HCT116 (cell line): Measurements from ENCODE around the gene USP24. TPM values are rescaled to one million over a fixed set of nuclear protein-coding genes. Genes with fewer than 3 reads are reported as not detected.

Experiments used
- ATAC-seq: fragments of 200-7000 bp; cut with Tn5 transposase; 2 replicates; pipeline ENCODE4 v1.9.1; 2020; ENCODE audit warnings: mild to moderate bottlenecking, moderate library complexity
- BruUV-seq: library from RNA; stranded (reverse); fragments of 400-500 nt; replicated peaks from 2 replicates; lab custom pipeline; 2021; lab: Mats Ljungman, UMichigan
- CTCF ChIA-PET: fragments of 300-600 bp; sonication (Branson Sonifier 250); formaldehyde crosslinking; loops from one replicate; lab custom pipeline; 2021; ENCODE audit warnings: antibody characterized with exemption; lab: Charles Lee
- POLR2A ChIA-PET: fragments of 300-600, 350-600 bp; sonication (Branson Sonifier 250); formaldehyde crosslinking; loops from one replicate; lab custom pipeline; 2021; ENCODE audit warnings: antibody characterized with exemption; lab: Charles Lee
- RAD21 ChIA-PET, 2 experiments: fragments of 300-600 bp; sonication (Branson Sonifier 250); formaldehyde crosslinking; loops; one replicate each; lab custom pipeline; 2023; ENCODE audit warnings: low total read pairs in 2 of 2; ENCODE audit not compliant: uncharacterized antibody in 2 of 2, unreplicated experiment in 2 of 2, low non-redundant PET in 1 of 2; lab: Charles Lee
- DNase-seq: peaks from one replicate; pipeline ENCODE4 v3.0.0-alpha.2; 2010; ENCODE audit warnings: low read depth, low spot score
- H2AFZ ChIP-seq: fragments of 200-600 bp; shearing (Covaris generic), sonication (generic); 2 replicates; pipeline ENCODE4 v1.6.1; 2017; ENCODE audit warnings: low read depth, mixed run types, mixed read lengths, antibody characterized with exemption, low read length; ENCODE audit not compliant: poor library complexity, severe bottlenecking
- H3K27ac ChIP-seq: 2 replicates; pipeline ENCODE4 v1.5.1; 2012; ENCODE audit warnings: low read depth, low read length
- H3K27me3 ChIP-seq: fragments of 200-600 bp; sonication (generic); 2 replicates; pipeline ENCODE4 v1.6.1; 2016; ENCODE audit warnings: mixed run types, low read length, mixed read lengths; ENCODE audit not compliant: insufficient read depth
- H3K36me3 ChIP-seq, 2 experiments: fragments of 200-500 bp in 1 of 2; fragments of 200-600 bp in 1 of 2; sonication (Bioruptor generic) in 1 of 2; sonication (generic) in 1 of 2; 2 replicates each; pipeline versions ENCODE4 v1.5.1 to v1.6.1; 2014 to 2016; ENCODE audit warnings: low read length in 2 of 2, inconsistent platforms in 1 of 2, mixed read lengths in 1 of 2, mixed run types in 1 of 2; ENCODE audit not compliant: insufficient read depth in 2 of 2, control insufficient read depth in 1 of 2
- H3K4me1 ChIP-seq, 2 experiments: fragments of 200-600 bp in 1 of 2; sonication (generic) in 1 of 2; 2 replicates each; pipeline versions ENCODE4 v1.5.1 to v1.6.1; 2012 to 2017; ENCODE audit warnings: low read length in 2 of 2, inconsistent platforms in 1 of 2, mild to moderate bottlenecking in 1 of 2, mixed read lengths in 1 of 2, mixed run types in 1 of 2, moderate library complexity in 1 of 2; ENCODE audit not compliant: insufficient read depth in 2 of 2, control insufficient read depth in 1 of 2
- H3K4me2 ChIP-seq: fragments of 200-600 bp; sonication (generic); 2 replicates; pipeline ENCODE4 v1.6.1; 2017; ENCODE audit warnings: mixed run types, low read length, mixed read lengths
- H3K4me3 ChIP-seq, 2 experiments: fragments of 200-600 bp in 1 of 2; sonication (generic) in 1 of 2; replicated peaks in 1 of 2; 2 replicates each; pipeline ENCODE4 v1.5.1; 2011 to 2016; ENCODE audit warnings: low read length in 2 of 2, control low read depth in 1 of 2, low read depth in 1 of 2, mild to moderate bottlenecking in 1 of 2, mixed read lengths in 1 of 2, mixed run types in 1 of 2
- H3K79me2 ChIP-seq: fragments of 200-600 bp; sonication (generic); 2 replicates; pipeline ENCODE4 v1.6.1; 2017; ENCODE audit warnings: mild to moderate bottlenecking, mixed run types, low read length, moderate library complexity, mixed read lengths; ENCODE audit not compliant: insufficient read depth
- H3K9ac ChIP-seq: fragments of 200-600 bp; sonication (generic); 2 replicates; pipeline ENCODE4 v1.6.1; 2016; ENCODE audit warnings: low read length, mixed read lengths
- H3K9me2 ChIP-seq: fragments of 200-600 bp; sonication (generic), shearing (Covaris generic); 2 replicates; pipeline ENCODE4 v1.6.1; 2017; ENCODE audit warnings: mixed run types, mild to moderate bottlenecking, moderate library complexity; ENCODE audit not compliant: insufficient read depth
- H3K9me3 ChIP-seq, 2 experiments: fragments of 200-500 bp in 1 of 2; fragments of 200-600 bp in 1 of 2; sonication (Bioruptor generic) in 1 of 2; sonication (generic) in 1 of 2; 2 replicates each; pipeline ENCODE4 v1.6.1; 2014 to 2017; ENCODE audit warnings: low read length in 2 of 2, mixed read lengths in 2 of 2, inconsistent platforms in 1 of 2, low read depth in 1 of 2, mild to moderate bottlenecking in 1 of 2, mixed run types in 1 of 2, moderate library complexity in 1 of 2; ENCODE audit not compliant: control insufficient read depth in 1 of 2, insufficient read depth in 1 of 2
- H4K20me1 ChIP-seq: fragments of 200-600 bp; sonication (generic), shearing (Covaris generic); 2 replicates; pipeline ENCODE4 v1.6.1; 2017; ENCODE audit warnings: mixed run types, mild to moderate bottlenecking, moderate library complexity; ENCODE audit not compliant: insufficient read depth
- CEBPB ChIP-seq: IDR thresholded peaks from 2 replicates; pipeline ENCODE4 v1.6.1; 2012; ENCODE audit warnings: low read depth
- RAD21 ChIP-seq: IDR thresholded peaks from 2 replicates; pipeline ENCODE4 v1.6.1; 2012; ENCODE audit warnings: low read depth, mild to moderate bottlenecking
- SP1 ChIP-seq: IDR thresholded peaks from 2 replicates; pipeline ENCODE4 v1.6.1; 2012; ENCODE audit warnings: low read depth
- ZFX ChIP-seq: fragments of 450-650 bp; IDR thresholded peaks from 2 replicates; pipeline ENCODE4 v1.6.1; 2017
- ZNF274 ChIP-seq: fragments of 200-500 bp; sonication (Bioruptor generic); IDR thresholded peaks from 2 replicates; pipeline ENCODE4 v1.6.1; 2014; ENCODE audit warnings: mild to moderate bottlenecking, low read depth, low read length, inconsistent platforms
- intact Hi-C: fragments of 100-400 bp; cut with micrococcal nuclease; formaldehyde crosslinking; loops from 2 replicates; pipeline ENCODE4 v1.10.0; 2022
- total RNA-seq: library from RNA; stranded (reverse); gene quantifications from one replicate; pipeline ENCODE4 v1.2.1, GENCODE V29; 2021; ENCODE audit not compliant: unreplicated experiment
- TF ChIP-seq, protein P1 (sequence below): IDR thresholded peaks from 2 replicates; pipeline ENCODE4 v1.6.1; 2011; ENCODE audit warnings: mild to moderate bottlenecking, low read length, moderate library complexity; ENCODE audit not compliant: insufficient replicate concordance; ENCODE audit errors: extremely low read depth

USP24 gene
- total RNA-seq, 1 experiment from 2014 or later, result 34.2 TPM

DNA sequence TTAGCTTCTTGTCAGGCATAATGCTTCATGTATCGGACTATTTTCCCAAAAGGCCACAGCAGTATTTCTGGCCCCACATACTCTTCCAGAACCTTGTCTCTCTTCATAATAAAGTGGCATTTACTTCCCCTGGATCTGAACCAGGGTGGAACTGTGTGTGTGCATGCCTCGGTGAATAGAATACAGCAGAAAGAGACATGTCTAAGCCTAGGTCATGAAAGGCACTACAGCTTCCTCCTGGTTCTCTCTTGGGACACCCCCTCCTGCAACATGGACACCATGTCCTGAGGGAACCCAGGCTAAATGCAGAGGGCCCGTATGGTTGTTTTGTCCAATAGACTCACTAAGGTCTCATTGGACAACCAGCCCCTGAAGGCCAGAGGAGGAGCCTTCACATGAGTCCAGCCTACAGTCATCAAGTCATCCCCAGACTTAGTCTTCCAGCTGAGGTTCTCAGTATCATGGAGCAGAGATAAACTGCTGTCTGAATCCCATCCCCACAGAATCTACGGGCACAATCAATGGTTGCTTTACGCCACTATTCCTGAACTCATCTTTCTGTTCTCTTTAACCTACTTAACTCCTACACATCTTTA is 35.0 kb downstream of the USP24 start:
- POLR2A ChIA-PET, result no interaction called here
- H3K27ac ChIP-seq, result no peak overlapping the region
- 0 out of 4 replicates have a peak, but pooled peaks cover 0 to 2% of the 10 kb centered on the region in 2 experiments for H3K36me3 ChIP-seq
- DNase-seq, result no peak
- H3K4me1 ChIP-seq, result peaks cover 0 to 12% of the 10 kb centered on the region in 2 experiments; a peak in 2 of 4 replicates
- H3K9me2 ChIP-seq, result no peaks in the 10 kb centered on the region
- no peak overlapping the region for H3K4me3 ChIP-seq
- H4K20me1 ChIP-seq, result no peaks in the 10 kb centered on the region; the same call in 1 of the 2 replicates
- no peak for TF ChIP-seq ZFX
- no peak for TF ChIP-seq CEBPB
- no peak for TF ChIP-seq ZNF274
- CTCF ChIA-PET, result no interaction called here
- no TSS peak for BruUV-seq
- H3K9me3 ChIP-seq, result 0 out of 4 replicates have a peak, but pooled peaks cover 0 to 3% of the 10 kb centered on the region in 2 experiments
- no peaks in the 10 kb centered on the region for H3K27me3 ChIP-seq
- RAD21 ChIA-PET, result no interaction called here
- intact Hi-C loops, result no loop called here
- ATAC-seq, result no peak
- H3K79me2 ChIP-seq, result peaks cover 75% of the 10 kb centered on the region
- no peak overlapping the region for H2AFZ ChIP-seq
- no peak overlapping the region for H3K4me2 ChIP-seq
- H3K9ac ChIP-seq, result no peak overlapping the region

GRCh38 chr1:55179177-55179835 is 35.9 kb downstream of the USP24 start:
- H3K27me3 ChIP-seq, result no peaks in the 10 kb centered on the region
- no TSS peak for BruUV-seq

More at GRCh38 chr1:55179177-55179835, 35.9 kb downstream of the USP24 start:
- Histone ChIP-seq H3K9ac (no peak overlapping the region), H3K4me3 (no peak overlapping the region), H3K4me2 (no peak overlapping the region), H3K79me2 (peaks cover 66% of the 10 kb centered on the region), H2AFZ (no peak overlapping the region), H4K20me1 (no peaks in the 10 kb centered on the region; the same call in 1 of the 2 replicates), H3K4me1 (peaks cover 0 to 12% of the 10 kb centered on the region in 2 experiments; a peak in 2 of 4 replicates), H3K27ac (no peak overlapping the region), H3K9me2 (no peaks in the 10 kb centered on the region), H3K36me3 (0 out of 4 replicates have a peak, but pooled peaks cover 0 to 2% of the 10 kb centered on the region in 2 experiments), H3K9me3 (no peaks in the 10 kb centered on the region)
- intact Hi-C loops, result no loop called here
- no peak for ATAC-seq
- RAD21 ChIA-PET, result no interaction called here
- TF ChIP-seq, protein P1, sequence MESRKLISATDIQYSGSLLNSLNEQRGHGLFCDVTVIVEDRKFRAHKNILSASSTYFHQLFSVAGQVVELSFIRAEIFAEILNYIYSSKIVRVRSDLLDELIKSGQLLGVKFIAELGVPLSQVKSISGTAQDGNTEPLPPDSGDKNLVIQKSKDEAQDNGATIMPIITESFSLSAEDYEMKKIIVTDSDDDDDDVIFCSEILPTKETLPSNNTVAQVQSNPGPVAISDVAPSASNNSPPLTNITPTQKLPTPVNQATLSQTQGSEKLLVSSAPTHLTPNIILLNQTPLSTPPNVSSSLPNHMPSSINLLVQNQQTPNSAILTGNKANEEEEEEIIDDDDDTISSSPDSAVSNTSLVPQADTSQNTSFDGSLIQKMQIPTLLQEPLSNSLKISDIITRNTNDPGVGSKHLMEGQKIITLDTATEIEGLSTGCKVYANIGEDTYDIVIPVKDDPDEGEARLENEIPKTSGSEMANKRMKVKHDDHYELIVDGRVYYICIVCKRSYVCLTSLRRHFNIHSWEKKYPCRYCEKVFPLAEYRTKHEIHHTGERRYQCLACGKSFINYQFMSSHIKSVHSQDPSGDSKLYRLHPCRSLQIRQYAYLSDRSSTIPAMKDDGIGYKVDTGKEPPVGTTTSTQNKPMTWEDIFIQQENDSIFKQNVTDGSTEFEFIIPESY, result no peak
- TF ChIP-seq SP1, result no peak
- TF ChIP-seq RAD21, result no peak
- TF ChIP-seq CEBPB, result no peak
- CTCF ChIA-PET, result no interaction called here
- DNase-seq, result no peak
- POLR2A ChIA-PET, result no interaction called here
